ENCODE results near the gene SLC22A7.

The SLC22A7 gene

DNA sequence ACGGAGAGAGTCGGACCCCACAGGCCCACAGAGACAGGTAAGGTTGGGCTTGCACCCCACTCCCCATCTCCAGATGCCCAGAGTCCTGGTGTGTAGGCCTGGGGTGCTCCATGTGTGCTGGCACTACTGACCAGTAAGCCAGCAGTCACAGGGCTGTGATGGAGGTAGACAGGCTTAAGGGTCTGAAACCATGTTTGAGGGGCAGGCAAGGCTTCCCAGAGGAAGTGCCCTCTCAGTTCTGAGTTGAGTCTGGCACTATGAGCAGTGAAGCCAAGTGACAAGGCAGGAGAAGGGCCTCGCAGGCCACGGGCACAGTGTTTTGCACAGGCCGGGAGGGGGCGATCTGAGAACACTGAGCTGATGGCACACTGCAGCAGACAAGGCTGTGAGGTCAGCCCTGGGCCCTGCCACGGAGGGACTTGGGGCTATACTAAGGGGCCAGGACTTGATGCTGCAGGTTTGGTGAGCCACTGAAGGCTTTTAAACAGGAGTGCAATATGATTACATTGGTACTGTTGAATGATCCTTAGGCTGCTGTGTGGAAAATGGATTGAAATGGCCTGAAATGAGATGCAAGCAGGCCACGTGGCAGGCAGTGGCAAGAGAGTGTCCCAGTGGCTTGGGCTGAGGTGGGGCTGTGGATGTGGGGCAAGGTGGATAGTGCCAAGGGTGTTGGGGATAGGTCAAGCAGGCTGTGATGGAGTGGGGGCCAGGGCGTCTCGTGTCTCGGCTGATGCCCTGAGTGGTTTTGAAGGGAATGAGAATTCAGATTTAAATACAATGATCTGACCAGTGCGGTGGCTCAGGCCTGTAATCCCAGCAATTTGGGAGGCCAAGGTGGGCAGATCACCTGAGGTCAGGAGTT lies 34.5 kb upstream of the SLC22A7 start:
- DNase-seq = peak; percentile 69
- TF ChIP-seq, protein P1, sequence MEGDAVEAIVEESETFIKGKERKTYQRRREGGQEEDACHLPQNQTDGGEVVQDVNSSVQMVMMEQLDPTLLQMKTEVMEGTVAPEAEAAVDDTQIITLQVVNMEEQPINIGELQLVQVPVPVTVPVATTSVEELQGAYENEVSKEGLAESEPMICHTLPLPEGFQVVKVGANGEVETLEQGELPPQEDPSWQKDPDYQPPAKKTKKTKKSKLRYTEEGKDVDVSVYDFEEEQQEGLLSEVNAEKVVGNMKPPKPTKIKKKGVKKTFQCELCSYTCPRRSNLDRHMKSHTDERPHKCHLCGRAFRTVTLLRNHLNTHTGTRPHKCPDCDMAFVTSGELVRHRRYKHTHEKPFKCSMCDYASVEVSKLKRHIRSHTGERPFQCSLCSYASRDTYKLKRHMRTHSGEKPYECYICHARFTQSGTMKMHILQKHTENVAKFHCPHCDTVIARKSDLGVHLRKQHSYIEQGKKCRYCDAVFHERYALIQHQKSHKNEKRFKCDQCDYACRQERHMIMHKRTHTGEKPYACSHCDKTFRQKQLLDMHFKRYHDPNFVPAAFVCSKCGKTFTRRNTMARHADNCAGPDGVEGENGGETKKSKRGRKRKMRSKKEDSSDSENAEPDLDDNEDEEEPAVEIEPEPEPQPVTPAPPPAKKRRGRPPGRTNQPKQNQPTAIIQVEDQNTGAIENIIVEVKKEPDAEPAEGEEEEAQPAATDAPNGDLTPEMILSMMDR (IDR thresholded peaks at IDR 0.05; ENCODE audit: low read length) = peak; percentile 87
- TF ChIP-seq EZH2phosphoT487 (IDR thresholded peaks at IDR 0.05; ENCODE audit: low read length) = no peak
- Histone ChIP-seq H3K36me3 (replicated peaks; ENCODE audit: insufficient read depth, low read length) (no peaks in the 10 kb centered on the region), H3K4me2 (ENCODE audit: low read depth, low read length) (no peak overlapping the region), H3K27me3 (replicated peaks; ENCODE audit: insufficient read depth, low read length) (no peaks in the 10 kb centered on the region), H2AFZ (ENCODE audit: low read length) (no peak overlapping the region), H3K79me2 (ENCODE audit: low read length) (no peaks in the 10 kb centered on the region), H4K20me1 (ENCODE audit: insufficient read depth, low read length) (no peaks in the 10 kb centered on the region), H3K4me3 (ENCODE audit: low read length) (no peak overlapping the region), H3F3A (ENCODE audit: insufficient read depth, low read length) (no peaks in the 10 kb centered on the region), H3K9me2 (replicated peaks; ENCODE audit: insufficient read depth, low read length) (no peaks in the 10 kb centered on the region), H3K9me3 (replicated peaks; ENCODE audit: insufficient read depth, low read length) (no peaks in the 10 kb centered on the region), H3K27ac (ENCODE audit: low read length) (no peak overlapping the region), H3K4me1 (ENCODE audit: low read length) (no peaks in the 10 kb centered on the region), H3K9ac (ENCODE audit: low read length) (no peak overlapping the region)

DNA sequence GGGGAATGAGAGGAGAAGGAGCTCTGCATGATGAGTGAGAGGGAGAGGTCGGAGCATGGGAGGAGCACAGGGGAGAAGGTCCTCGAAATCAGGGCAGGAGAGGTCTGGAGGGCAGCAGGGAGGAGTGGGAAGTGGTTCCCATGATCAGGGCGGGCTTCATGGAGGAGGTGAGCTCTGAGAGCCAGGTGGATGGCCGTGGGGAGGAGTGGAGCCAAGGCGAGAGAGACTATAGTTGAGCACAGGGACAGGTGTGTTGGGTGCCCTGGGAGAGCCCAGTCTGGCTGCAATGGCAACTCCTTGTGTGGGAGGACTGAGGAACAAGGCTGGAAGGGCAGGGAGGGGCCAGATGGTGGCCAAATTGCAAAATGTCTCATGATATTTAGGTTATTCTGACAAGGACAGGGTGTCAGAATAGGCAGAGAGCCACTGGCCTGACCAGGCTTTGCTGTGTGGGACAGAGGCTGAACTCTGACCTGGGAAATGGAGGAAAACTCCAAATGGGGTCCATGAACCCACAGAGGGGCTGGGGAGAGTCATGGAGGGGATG lies 33.4 kb upstream of the SLC22A7 start:
- Histone ChIP-seq H2AFZ (ENCODE audit: low read length) (no peak overlapping the region), H3K9me2 (replicated peaks; ENCODE audit: insufficient read depth, low read length) (no peaks in the 10 kb centered on the region), H3F3A (ENCODE audit: insufficient read depth, low read length) (no peaks in the 10 kb centered on the region), H3K4me3 (ENCODE audit: low read length) (no peak overlapping the region), H3K79me2 (ENCODE audit: low read length) (no peaks in the 10 kb centered on the region), H3K4me1 (ENCODE audit: low read length) (no peaks in the 10 kb centered on the region), H3K27me3 (replicated peaks; ENCODE audit: insufficient read depth, low read length) (no peaks in the 10 kb centered on the region), H4K20me1 (ENCODE audit: insufficient read depth, low read length) (no peaks in the 10 kb centered on the region), H3K27ac (ENCODE audit: low read length) (no peak overlapping the region), H3K36me3 (replicated peaks; ENCODE audit: insufficient read depth, low read length) (no peaks in the 10 kb centered on the region), H3K9me3 (replicated peaks; ENCODE audit: insufficient read depth, low read length) (no peaks in the 10 kb centered on the region), H3K4me2 (ENCODE audit: low read depth, low read length) (no peak overlapping the region), H3K9ac (ENCODE audit: low read length) (no peak overlapping the region)
- TF ChIP-seq EZH2 (optimal IDR thresholded peaks at IDR 0.05; ENCODE audit: low read depth, low read length) = no peak
- TF ChIP-seq, protein P1 (IDR thresholded peaks at IDR 0.05; ENCODE audit: low read length) = no peak
- no peak for TF ChIP-seq EZH2phosphoT487 (IDR thresholded peaks at IDR 0.05; ENCODE audit: low read length)
- no peak for DNase-seq

DNA sequence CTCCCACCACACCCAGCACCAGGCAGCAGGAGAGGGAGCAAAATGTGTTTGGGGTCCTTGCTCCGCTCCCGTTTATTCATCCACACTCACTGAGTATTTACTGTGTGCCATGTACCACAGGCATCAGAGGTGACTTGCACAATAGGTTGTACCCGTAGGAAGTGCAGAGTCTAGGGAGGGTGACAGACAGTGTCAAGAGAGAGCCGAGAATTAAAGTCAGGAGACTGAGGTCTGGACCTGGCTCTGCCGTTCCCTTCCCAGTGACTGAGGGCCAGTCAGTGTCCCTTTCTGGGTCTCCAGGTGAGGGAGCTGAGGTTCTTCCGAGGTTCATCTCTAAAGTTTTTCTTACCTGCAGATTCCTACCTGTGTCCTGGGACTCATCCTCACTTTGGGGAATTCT lies 32.5 kb upstream of the SLC22A7 start:
- H3K79me2 ChIP-seq (ENCODE audit: low read length) = no peaks in the 10 kb centered on the region
- no peak overlapping the region for H3K4me2 ChIP-seq (ENCODE audit: low read depth, low read length)
- H3K27ac ChIP-seq (ENCODE audit: low read length) = no peak overlapping the region
- H3K9me2 ChIP-seq (replicated peaks; ENCODE audit: insufficient read depth, low read length) = no peaks in the 10 kb centered on the region
- no peaks in the 10 kb centered on the region for H3F3A ChIP-seq (ENCODE audit: insufficient read depth, low read length)
- H3K9ac ChIP-seq (ENCODE audit: low read length) = no peak overlapping the region
- H2AFZ ChIP-seq (ENCODE audit: low read length) = no peak overlapping the region
- no peaks in the 10 kb centered on the region for H3K9me3 ChIP-seq (replicated peaks; ENCODE audit: insufficient read depth, low read length)
- no peak for DNase-seq
- no peak for TF ChIP-seq EZH2 (optimal IDR thresholded peaks at IDR 0.05; ENCODE audit: low read depth, low read length)
- no peak for TF ChIP-seq EZH2phosphoT487 (IDR thresholded peaks at IDR 0.05; ENCODE audit: low read length)
- TF ChIP-seq, protein P1 (IDR thresholded peaks at IDR 0.05; ENCODE audit: low read length) = no peak
- H4K20me1 ChIP-seq (ENCODE audit: insufficient read depth, low read length) = no peaks in the 10 kb centered on the region
- no peaks in the 10 kb centered on the region for H3K27me3 ChIP-seq (replicated peaks; ENCODE audit: insufficient read depth, low read length)
- H3K4me1 ChIP-seq (ENCODE audit: low read length) = no peaks in the 10 kb centered on the region
- H3K4me3 ChIP-seq (ENCODE audit: low read length) = no peak overlapping the region
- no peaks in the 10 kb centered on the region for H3K36me3 ChIP-seq (replicated peaks; ENCODE audit: insufficient read depth, low read length)
